Measurements from ENCODE around the gene ZNF273.
"Not testable (repeated sequence)": the region's sequence is repeated elsewhere in the genome, so short reads cannot be mapped to it uniquely, and the experiment has no call there.

The ZNF273 gene

GRCh38 chr7:64902806-64903721 lies at the start of gene ZNF273:
Gene ZNF273 (plus strand): TSS chr7:64903273. CDS start chr7:64903318, 45 bp downstream.
- DNase-seq (ENCODE audit: low read depth), result peak; percentile 89

- DNase-seq (ENCODE audit: low read depth), result no peak
Observed at GRCh38 chr7:64853679-64854078, 49.4 kb upstream of the ZNF273 start.

- no peak for DNase-seq (ENCODE audit: low read depth)
Observed at GRCh38 chr7:64854969-64855368, 48.1 kb upstream of the ZNF273 start.

- DNase-seq (ENCODE audit: low read depth), result no peak
Observed at GRCh38 chr7:64863021-64863420, 40.1 kb upstream of the ZNF273 start.

- DNase-seq (ENCODE audit: low read depth), result not testable (repeated sequence)
Observed at GRCh38 chr7:64863530-64863929, 39.5 kb upstream of the ZNF273 start.

- DNase-seq (ENCODE audit: low read depth), result no peak
Observed at GRCh38 chr7:64863969-64864368, 39.1 kb upstream of the ZNF273 start.

- DNase-seq (ENCODE audit: low read depth), result no peak
Observed at GRCh38 chr7:64867863-64868440, 35.1 kb upstream of the ZNF273 start.

- no peak for DNase-seq (ENCODE audit: low read depth)
Observed at GRCh38 chr7:64868499-64868898, 34.6 kb upstream of the ZNF273 start.

GRCh38 chr7:64869121-64869725 lies 33.9 kb upstream of the ZNF273 start:
- DNase-seq (ENCODE audit: low read depth), result no peak

GRCh38 chr7:64869912-64870562 lies 33.0 kb upstream of the ZNF273 start:
- no peak for DNase-seq (ENCODE audit: low read depth)

GRCh38 chr7:64870656-64871055 lies 32.4 kb upstream of the ZNF273 start:
- no peak for DNase-seq (ENCODE audit: low read depth)

- no peak for DNase-seq (ENCODE audit: low read depth)
Observed at GRCh38 chr7:64871761-64872160, 31.3 kb upstream of the ZNF273 start.

GRCh38 chr7:64872351-64873154 lies 30.5 kb upstream of the ZNF273 start:
- no peak for DNase-seq (ENCODE audit: low read depth)

- no peak for DNase-seq (ENCODE audit: low read depth)
Observed at GRCh38 chr7:64873155-64873500, 29.9 kb upstream of the ZNF273 start.

- no peak for DNase-seq (ENCODE audit: low read depth)
Observed at GRCh38 chr7:64873517-64873916, 29.6 kb upstream of the ZNF273 start.

GRCh38 chr7:64874114-64874513 lies 29.0 kb upstream of the ZNF273 start:
- peak; percentile 1 for DNase-seq (ENCODE audit: low read depth)

GRCh38 chr7:64874562-64875250 lies 28.4 kb upstream of the ZNF273 start:
- no peak for DNase-seq (ENCODE audit: low read depth)

GRCh38 chr7:64875258-64875657 lies 27.8 kb upstream of the ZNF273 start:
- no peak for DNase-seq (ENCODE audit: low read depth)

GRCh38 chr7:64875658-64876406 lies 27.2 kb upstream of the ZNF273 start:
- no peak for DNase-seq (ENCODE audit: low read depth)
